MCF 10A (cell line): ENCODE results near the gene ARHGAP8. TPM values are rescaled to one million over a fixed set of nuclear protein-coding genes. Genes with fewer than 3 reads are reported as not detected.

Experiments used
- BruUV-seq: library from RNA; stranded (reverse); fragments of 400-500 nt; replicated peaks from 2 replicates; lab custom pipeline; 2021; lab: Mats Ljungman, UMichigan
- CTCF ChIA-PET: fragments of 300-600 bp; sonication (Branson Sonifier 250); formaldehyde crosslinking; extraction: SDS; loops from one replicate; lab custom pipeline; 2021; ENCODE audit warnings: antibody characterized with exemption, inconsistent platforms; lab: Yijun Ruan, JAX
- POLR2A ChIA-PET: fragments of 300-600, 350-650 bp; sonication (Branson Sonifier 250); formaldehyde crosslinking; extraction: SDS; loops from one replicate; lab custom pipeline; 2020; ENCODE audit warnings: antibody characterized with exemption, inconsistent platforms; lab: Yijun Ruan, JAX
- DNase-seq: peaks from one replicate; pipeline ENCODE4 v3.0.0-alpha.2; 2018; ENCODE audit not compliant: unreplicated experiment
- H3K27ac Mint-ChIP-seq: one replicate; pipeline ENCODE4 v1.8.0; 2022; ENCODE audit warnings: mild to moderate bottlenecking, low read depth, mixed read lengths; ENCODE audit not compliant: unreplicated experiment
- H3K27me3 Mint-ChIP-seq: one replicate; pipeline ENCODE4 v1.8.0; 2022; ENCODE audit warnings: mixed read lengths; ENCODE audit not compliant: insufficient read depth, unreplicated experiment
- H3K36me3 Mint-ChIP-seq: one replicate; pipeline ENCODE4 v1.8.0; 2022; ENCODE audit warnings: mild to moderate bottlenecking, moderate library complexity, mixed read lengths; ENCODE audit not compliant: insufficient read depth, unreplicated experiment
- H3K4me1 Mint-ChIP-seq: one replicate; pipeline ENCODE4 v1.8.0; 2022; ENCODE audit warnings: mixed read lengths; ENCODE audit not compliant: insufficient read depth, unreplicated experiment
- H3K4me3 Mint-ChIP-seq: one replicate; pipeline ENCODE4 v1.8.0; 2022; ENCODE audit warnings: mild to moderate bottlenecking, moderate library complexity, mixed read lengths; ENCODE audit not compliant: unreplicated experiment
- H3K9me3 Mint-ChIP-seq: one replicate; pipeline ENCODE4 v1.8.0; 2022; ENCODE audit warnings: mixed read lengths; ENCODE audit not compliant: unreplicated experiment
- intact Hi-C: fragments of 100-400 bp; cut with micrococcal nuclease; formaldehyde crosslinking; loops from 2 replicates; pipeline ENCODE4 v1.14.1; 2022
- total RNA-seq: library from RNA; stranded (reverse); gene quantifications from 2 replicates; pipeline ENCODE4 v1.2.3, GENCODE V29; 2022
- TF ChIP-seq, protein P1 (sequence below): fragments of 200-600 bp; IDR thresholded peaks from one replicate; pipeline ENCODE4 v1.8.0; 2022; ENCODE audit warnings: antibody characterized with exemption, mild to moderate bottlenecking; ENCODE audit not compliant: unreplicated experiment

Gene ARHGAP8
- total RNA-seq, 1 experiment from 2014 or later, result 18.6 TPM

DNA sequence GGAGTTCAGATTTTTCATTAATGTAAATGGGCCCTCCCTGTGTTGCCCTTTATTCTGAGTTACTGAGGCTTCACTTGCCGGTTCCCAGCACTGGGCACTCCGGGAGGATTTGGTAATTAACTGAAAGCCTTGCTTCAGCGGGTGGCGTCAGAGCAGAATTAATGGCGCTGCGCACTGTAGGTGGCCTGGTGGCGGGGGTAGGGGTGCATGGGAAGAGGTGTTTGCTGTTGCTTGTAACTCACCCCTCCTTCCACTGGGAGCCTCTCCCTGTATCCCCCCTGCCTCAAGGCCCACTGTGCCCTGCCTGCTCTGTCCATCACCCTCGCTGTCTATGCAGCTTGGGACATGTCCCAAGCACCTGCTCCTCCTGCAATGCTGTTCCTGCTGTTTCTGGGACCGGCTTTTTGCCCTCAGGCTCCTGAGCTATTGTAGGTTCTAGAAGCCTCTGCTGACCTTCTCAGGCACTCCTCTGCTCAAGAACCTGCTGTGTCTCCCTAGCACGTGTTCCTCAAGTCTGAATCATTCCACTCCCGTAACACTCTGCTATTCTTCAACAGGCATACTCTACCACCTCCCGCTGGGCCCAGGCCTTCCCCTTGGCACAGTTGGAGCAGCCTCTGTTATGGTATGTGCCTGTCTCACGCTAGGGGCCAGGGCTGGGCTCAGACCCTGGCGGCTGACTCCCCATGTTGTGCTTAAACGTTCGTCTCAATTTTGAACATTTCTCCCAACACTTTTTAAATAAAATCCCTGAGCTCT lies 24.4 kb downstream of the ARHGAP8 start:
- Mint-ChIP-seq H3K27ac (peak overlapping the region; percentile 69), H3K4me1 (no peaks in the 10 kb centered on the region), H3K27me3 (no peaks in the 10 kb centered on the region), H3K9me3 (no peaks in the 10 kb centered on the region), H3K36me3 (no peaks in the 10 kb centered on the region), H3K4me3 (no peak overlapping the region)
- TF ChIP-seq, protein P1, sequence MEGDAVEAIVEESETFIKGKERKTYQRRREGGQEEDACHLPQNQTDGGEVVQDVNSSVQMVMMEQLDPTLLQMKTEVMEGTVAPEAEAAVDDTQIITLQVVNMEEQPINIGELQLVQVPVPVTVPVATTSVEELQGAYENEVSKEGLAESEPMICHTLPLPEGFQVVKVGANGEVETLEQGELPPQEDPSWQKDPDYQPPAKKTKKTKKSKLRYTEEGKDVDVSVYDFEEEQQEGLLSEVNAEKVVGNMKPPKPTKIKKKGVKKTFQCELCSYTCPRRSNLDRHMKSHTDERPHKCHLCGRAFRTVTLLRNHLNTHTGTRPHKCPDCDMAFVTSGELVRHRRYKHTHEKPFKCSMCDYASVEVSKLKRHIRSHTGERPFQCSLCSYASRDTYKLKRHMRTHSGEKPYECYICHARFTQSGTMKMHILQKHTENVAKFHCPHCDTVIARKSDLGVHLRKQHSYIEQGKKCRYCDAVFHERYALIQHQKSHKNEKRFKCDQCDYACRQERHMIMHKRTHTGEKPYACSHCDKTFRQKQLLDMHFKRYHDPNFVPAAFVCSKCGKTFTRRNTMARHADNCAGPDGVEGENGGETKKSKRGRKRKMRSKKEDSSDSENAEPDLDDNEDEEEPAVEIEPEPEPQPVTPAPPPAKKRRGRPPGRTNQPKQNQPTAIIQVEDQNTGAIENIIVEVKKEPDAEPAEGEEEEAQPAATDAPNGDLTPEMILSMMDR, result no peak
- no peak for DNase-seq
- no TSS peak for BruUV-seq
- CTCF ChIA-PET, result interaction anchor here (1.2 kb wide), 1 partner anchor 44 kb away, joined by 4 read pairs; no protein-coding TSS in a partner anchor
- intact Hi-C loops, result no loop called here
- POLR2A ChIA-PET, result no interaction called here

DNA sequence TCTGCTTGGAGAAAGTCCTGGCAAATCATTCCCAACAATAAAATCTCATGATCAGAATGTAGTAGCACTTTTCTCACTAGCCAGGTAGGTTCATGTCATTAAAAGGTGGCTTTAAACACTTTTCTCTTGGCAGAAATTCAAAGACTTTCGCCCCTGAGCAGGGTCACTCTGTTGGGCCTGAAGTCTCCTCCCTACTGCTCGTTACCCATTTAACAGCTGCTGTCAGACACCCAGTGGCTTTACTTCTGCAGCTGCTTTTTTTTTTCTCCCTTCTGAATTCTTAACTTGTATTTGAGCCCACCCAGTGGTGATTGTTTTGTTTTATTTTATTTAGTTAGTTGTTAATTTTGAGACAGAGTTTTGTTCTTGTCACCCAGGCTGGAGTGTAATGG lies 25.0 kb downstream of the ARHGAP8 start:
- TF ChIP-seq, protein P1, result no peak
- H3K36me3 Mint-ChIP-seq, result no peaks in the 10 kb centered on the region
- H3K4me1 Mint-ChIP-seq, result no peaks in the 10 kb centered on the region
- no TSS peak for BruUV-seq
- no peak for DNase-seq
- CTCF ChIA-PET, result interaction anchor here (1.2 kb wide), 1 partner anchor 43 kb away, joined by 4 read pairs; no protein-coding TSS in a partner anchor
- intact Hi-C loops, result no loop called here
- no peaks in the 10 kb centered on the region for H3K27me3 Mint-ChIP-seq
- POLR2A ChIA-PET, result no interaction called here
- H3K4me3 Mint-ChIP-seq, result no peak overlapping the region
- no peak overlapping the region for H3K27ac Mint-ChIP-seq
- no peaks in the 10 kb centered on the region for H3K9me3 Mint-ChIP-seq

DNA sequence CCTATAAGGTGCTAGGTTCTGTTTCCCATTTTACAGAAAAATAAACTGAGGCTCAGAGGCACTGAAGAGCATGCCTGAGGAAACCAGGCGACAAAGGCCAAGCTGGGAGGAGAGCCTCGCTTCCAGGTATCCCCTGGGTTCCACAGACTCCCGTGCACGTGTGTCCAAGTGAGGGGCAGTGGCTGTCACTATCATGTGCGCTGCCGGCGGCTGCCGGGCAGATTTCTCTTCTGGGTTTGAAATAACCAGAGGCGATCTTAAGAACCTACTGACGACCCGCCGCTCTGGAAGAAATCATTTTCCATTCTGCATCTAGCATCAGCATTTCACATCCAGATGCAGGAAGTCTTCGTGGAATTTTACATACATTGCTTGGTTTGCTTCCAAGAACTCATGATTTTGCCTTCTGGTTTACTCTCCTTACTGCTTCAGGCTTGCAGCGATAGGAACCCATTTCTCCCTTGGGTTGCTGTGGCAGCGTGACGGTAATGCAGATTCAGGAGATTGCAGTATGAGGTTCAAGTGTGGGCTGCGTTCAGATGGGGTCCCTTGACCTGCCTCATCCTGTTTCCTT lies 28.6 kb downstream of the ARHGAP8 start:
- no TSS peak for BruUV-seq
- no peaks in the 10 kb centered on the region for H3K36me3 Mint-ChIP-seq
- ChIA-PET CTCF (no interaction called here), POLR2A (no interaction called here)
- H3K9me3 Mint-ChIP-seq, result no peaks in the 10 kb centered on the region
- H3K27ac Mint-ChIP-seq, result no peak overlapping the region
- TF ChIP-seq, protein P1, result no peak
- intact Hi-C loops, result no loop called here
- H3K27me3 Mint-ChIP-seq, result no peaks in the 10 kb centered on the region
- peaks cover 8% of the 10 kb centered on the region for H3K4me1 Mint-ChIP-seq
- no peak overlapping the region for H3K4me3 Mint-ChIP-seq
- DNase-seq, result no peak

DNA sequence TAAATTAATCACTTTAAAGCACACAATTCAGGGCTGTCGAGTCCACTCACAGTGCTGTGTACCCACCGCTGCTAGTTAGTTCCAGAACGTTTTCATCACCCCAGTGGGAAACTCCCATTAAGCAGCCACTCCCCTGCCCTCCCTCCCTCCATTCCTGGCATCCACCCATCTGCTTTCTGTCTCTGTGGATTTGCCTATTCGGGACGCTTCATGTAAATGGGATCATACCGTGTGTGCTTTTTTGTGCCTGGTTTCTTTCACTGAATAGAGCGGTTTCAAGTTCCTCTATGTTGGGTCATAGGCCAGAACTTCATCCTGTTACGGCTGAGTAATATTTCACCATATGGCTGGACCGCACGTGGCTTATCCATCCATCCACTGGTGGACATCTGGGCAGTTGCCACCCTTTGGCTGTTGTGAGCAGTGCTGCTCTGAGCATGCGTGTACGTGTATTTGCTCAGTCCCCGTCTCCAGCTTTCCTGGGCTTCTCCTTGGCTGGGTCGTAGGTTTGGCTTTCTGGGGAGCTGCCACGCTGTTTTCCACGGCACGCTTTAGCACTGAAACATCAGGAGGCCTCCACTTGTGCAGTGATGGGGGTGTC lies 30.1 kb downstream of the ARHGAP8 start:
- Mint-ChIP-seq H3K9me3 (no peaks in the 10 kb centered on the region), H3K4me3 (no peak overlapping the region), H3K4me1 (peaks cover 8% of the 10 kb centered on the region), H3K36me3 (peaks cover 2% of the 10 kb centered on the region), H3K27ac (no peak overlapping the region), H3K27me3 (no peaks in the 10 kb centered on the region)
- no TSS peak for BruUV-seq
- TF ChIP-seq, protein P1, result no peak
- ChIA-PET CTCF (interaction anchor here (1.1 kb wide), 1 partner anchor 47 kb away, joined by 3 read pairs; no protein-coding TSS in a partner anchor), POLR2A (no interaction called here)
- intact Hi-C loops, result no loop called here
- DNase-seq, result no peak
